H9 (cell line): ENCODE measurements around the gene GARRE1. TPM values are rescaled to one million over a fixed set of nuclear protein-coding genes. Genes with fewer than 3 reads are reported as not detected.

Experiments
- DNase-seq: peaks from one replicate; pipeline ENCODE4 v3.0.0-alpha.2; 2017
- H2AFZ ChIP-seq: one replicate; pipeline ENCODE4 v1.6.1; 2013; ENCODE audit warnings: mild to moderate bottlenecking, low read length, control low read depth, moderate library complexity
- H2AK5ac ChIP-seq: 2 replicates; pipeline ENCODE4 v1.6.1; 2013; ENCODE audit warnings: low read length, control low read depth, mixed read lengths; ENCODE audit not compliant: insufficient read length
- H2BK120ac ChIP-seq: one replicate; pipeline ENCODE4 v1.6.1; 2013; ENCODE audit warnings: low read depth, mild to moderate bottlenecking, low read length, control low read depth, inconsistent platforms; ENCODE audit not compliant: poor library complexity, severe bottlenecking
- H2BK12ac ChIP-seq: 2 replicates; pipeline ENCODE4 v1.6.1; 2013; ENCODE audit warnings: low read length, control low read depth, mixed read lengths, low read depth; ENCODE audit not compliant: insufficient read length
- H2BK15ac ChIP-seq: 2 replicates; pipeline ENCODE4 v1.6.1; 2013; ENCODE audit warnings: low read depth, low read length, control low read depth
- H2BK20ac ChIP-seq: one replicate; pipeline ENCODE4 v1.6.1; 2013; ENCODE audit warnings: low read depth, mild to moderate bottlenecking, low read length, control low read depth, inconsistent platforms; ENCODE audit not compliant: poor library complexity, severe bottlenecking
- H2BK5ac ChIP-seq: 2 replicates; pipeline ENCODE4 v1.6.1; 2013; ENCODE audit warnings: low read length, control low read depth, mixed read lengths; ENCODE audit not compliant: insufficient read length
- H3K14ac ChIP-seq: 2 replicates; pipeline ENCODE4 v1.6.1; 2013; ENCODE audit warnings: low read length, control low read depth; ENCODE audit not compliant: insufficient read depth
- H3K18ac ChIP-seq: 2 replicates; pipeline ENCODE4 v1.6.1; 2013; ENCODE audit warnings: low read depth, mild to moderate bottlenecking, mixed read lengths, low read length, control low read depth; ENCODE audit not compliant: insufficient read length
- H3K23ac ChIP-seq: 2 replicates; pipeline ENCODE4 v1.6.1; 2013; ENCODE audit warnings: low read length, control low read depth, mixed read lengths, low read depth; ENCODE audit not compliant: insufficient read length
- H3K23me2 ChIP-seq: 2 replicates; pipeline ENCODE4 v1.6.1; 2013; ENCODE audit warnings: low read depth, mild to moderate bottlenecking, mixed read lengths, low read length, control low read depth; ENCODE audit not compliant: insufficient read length, poor library complexity, severe bottlenecking
- H3K27ac ChIP-seq: 2 replicates; pipeline ENCODE4 v1.5.1; 2013; ENCODE audit warnings: low read length, control low read depth, mixed read lengths, low read depth; ENCODE audit not compliant: insufficient read length
- H3K27me3 ChIP-seq: 2 replicates; pipeline ENCODE4 v1.6.1; 2013; ENCODE audit warnings: low read length, control low read depth, inconsistent platforms; ENCODE audit not compliant: insufficient read depth
- H3K4ac ChIP-seq: 2 replicates; pipeline ENCODE4 v1.6.1; 2013; ENCODE audit warnings: low read depth, mild to moderate bottlenecking, control low read depth, inconsistent platforms, low read length, moderate library complexity
- H3K4me1 ChIP-seq: 2 replicates; pipeline ENCODE4 v1.6.1; 2013; ENCODE audit warnings: low read length, control low read depth, inconsistent platforms; ENCODE audit not compliant: insufficient read depth
- H3K4me2 ChIP-seq: 2 replicates; pipeline ENCODE4 v1.6.1; 2013; ENCODE audit warnings: low read length, control low read depth, mixed read lengths; ENCODE audit not compliant: insufficient read length, insufficient read depth
- H3K56ac ChIP-seq: 2 replicates; pipeline ENCODE4 v1.6.1; 2013; ENCODE audit warnings: low read depth, mild to moderate bottlenecking, mixed read lengths, low read length, control low read depth; ENCODE audit not compliant: insufficient read length
- H3K79me1 ChIP-seq: 2 replicates; pipeline ENCODE4 v1.6.1; 2013; ENCODE audit warnings: low read depth, mild to moderate bottlenecking, moderate library complexity, low read length, control low read depth, inconsistent platforms; ENCODE audit not compliant: insufficient read depth, poor library complexity, severe bottlenecking
- H3K79me2 ChIP-seq: 2 replicates; pipeline ENCODE4 v1.6.1; 2013; ENCODE audit warnings: low read length, control low read depth, inconsistent platforms; ENCODE audit not compliant: insufficient read depth
- H3K9ac ChIP-seq: 2 replicates; pipeline ENCODE4 v1.6.1; 2013; ENCODE audit warnings: low read length, control low read depth, mixed read lengths; ENCODE audit not compliant: insufficient read length; ENCODE audit errors: extremely low read depth
- H3K9me3 ChIP-seq: one replicate; pipeline ENCODE4 v1.6.1; 2013; ENCODE audit warnings: low read depth, low read length, inconsistent platforms; ENCODE audit not compliant: control insufficient read depth
- H3T11ph ChIP-seq: one replicate; pipeline ENCODE4 v1.6.1; 2013; ENCODE audit warnings: mild to moderate bottlenecking, low read length, control low read depth, inconsistent platforms
- H4K20me1 ChIP-seq: one replicate; pipeline ENCODE4 v1.6.1; 2013; ENCODE audit not compliant: control insufficient read depth, insufficient read length, insufficient read depth
- H4K5ac ChIP-seq: 2 replicates; pipeline ENCODE4 v1.6.1; 2013; ENCODE audit warnings: low read depth, mild to moderate bottlenecking, mixed read lengths, low read length, control low read depth; ENCODE audit not compliant: insufficient read length
- H4K8ac ChIP-seq: replicated peaks from 2 replicates; pipeline ENCODE4 v1.6.1; 2013; ENCODE audit warnings: low read length, control low read depth, mixed read lengths, low read depth; ENCODE audit not compliant: insufficient read length
- H4K91ac ChIP-seq: 2 replicates; pipeline ENCODE4 v1.6.1; 2013; ENCODE audit warnings: low read depth, mild to moderate bottlenecking, moderate library complexity, mixed read lengths, low read length, control low read depth; ENCODE audit not compliant: insufficient read length
- H3K27ac Mint-ChIP-seq, 3 experiments: 2 replicates in 2 of 3; 3 replicates in 1 of 3; pipeline ENCODE4 v1.8.0; 2020 to 2021; ENCODE audit warnings: mixed read lengths in 3 of 3, mild to moderate bottlenecking in 1 of 3, moderate library complexity in 1 of 3
- H3K27me3 Mint-ChIP-seq: 2 replicates; pipeline ENCODE4 v1.8.0; 2021; ENCODE audit warnings: low read depth, mild to moderate bottlenecking, moderate library complexity, mixed read lengths
- H3K36me3 Mint-ChIP-seq, 3 experiments: 2 replicates in 2 of 3; 3 replicates in 1 of 3; pipeline ENCODE4 v1.8.0; 2020 to 2021; ENCODE audit warnings: low read depth in 3 of 3, mixed read lengths in 3 of 3; ENCODE audit not compliant: insufficient read depth in 1 of 3
- H3K4me1 Mint-ChIP-seq, 2 experiments: 2 replicates each; pipeline ENCODE4 v1.8.0; 2020; ENCODE audit warnings: mixed read lengths in 2 of 2
- H3K4me3 Mint-ChIP-seq, 2 experiments: 2 replicates in 1 of 2; 3 replicates in 1 of 2; pipeline ENCODE4 v1.8.0; 2020 to 2021; ENCODE audit warnings: mild to moderate bottlenecking in 2 of 2, mixed read lengths in 2 of 2, moderate library complexity in 1 of 2
- H3K9me3 Mint-ChIP-seq, 2 experiments: 2 replicates in 1 of 2; 3 replicates in 1 of 2; pipeline ENCODE4 v1.8.0; 2020; ENCODE audit warnings: mild to moderate bottlenecking in 2 of 2, mixed read lengths in 2 of 2, moderate library complexity in 1 of 2
- WGBS: extraction: QIAGEN DNeasy Blood & Tissue Kit; methylation state at CpG from one replicate; pipeline ENCODE4 v1.1.7; 2013; ENCODE audit warnings: missing lambda C conversion rate, low lambda C conversion rate, mixed read lengths; ENCODE audit not compliant: insufficient read length; ENCODE audit errors: extremely low coverage; 5-methylcytosine and 5-hydroxymethylcytosine counted together
- total RNA-seq: library from RNA; stranded (reverse); gene quantifications from 2 replicates; pipeline ENCODE4 v1.2.1, GENCODE V29; 2021
- TF ChIP-seq, protein P1 (sequence below): fragments of 200-600 bp; sonication (generic); conservative IDR thresholded peaks from 3 replicates; pipeline ENCODE4 v1.8.0; 2021; ENCODE audit warnings: antibody characterized with exemption, mild to moderate bottlenecking

GARRE1 gene
- total RNA-seq, 1 experiment from 2014 or later = 24.1 TPM

DNA sequence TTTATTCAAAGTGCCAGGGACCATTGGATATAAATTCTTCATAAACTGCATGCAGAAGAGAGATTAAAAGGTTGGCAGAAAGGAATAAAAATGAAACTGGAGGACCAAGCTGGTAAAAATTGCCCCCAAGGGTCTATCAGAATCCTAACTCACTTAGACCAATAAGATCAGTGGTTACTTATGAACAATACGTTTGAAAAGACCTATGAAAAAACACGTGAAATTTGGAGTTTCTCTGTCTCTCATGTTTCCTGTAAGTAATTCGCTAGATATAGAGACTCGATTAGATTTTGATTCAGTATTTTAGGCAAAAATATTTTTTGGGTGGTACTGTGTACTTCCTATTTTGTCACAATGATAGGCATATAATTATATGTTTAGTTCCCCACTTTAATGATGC lies 22.9 kb downstream of the GARRE1 start:
- no peak for DNase-seq
- no peak overlapping the region for H3K23ac ChIP-seq
- peaks cover 4 to 5% of the 10 kb centered on the region in 2 experiments; a peak in 3 of 4 replicates for H3K4me1 Mint-ChIP-seq
- H3K79me2 ChIP-seq = no peaks in the 10 kb centered on the region; the same call in none of the 2 replicates
- H4K5ac ChIP-seq = no peak overlapping the region
- no peak overlapping the region for H3K4me2 ChIP-seq
- TF ChIP-seq, protein P1, sequence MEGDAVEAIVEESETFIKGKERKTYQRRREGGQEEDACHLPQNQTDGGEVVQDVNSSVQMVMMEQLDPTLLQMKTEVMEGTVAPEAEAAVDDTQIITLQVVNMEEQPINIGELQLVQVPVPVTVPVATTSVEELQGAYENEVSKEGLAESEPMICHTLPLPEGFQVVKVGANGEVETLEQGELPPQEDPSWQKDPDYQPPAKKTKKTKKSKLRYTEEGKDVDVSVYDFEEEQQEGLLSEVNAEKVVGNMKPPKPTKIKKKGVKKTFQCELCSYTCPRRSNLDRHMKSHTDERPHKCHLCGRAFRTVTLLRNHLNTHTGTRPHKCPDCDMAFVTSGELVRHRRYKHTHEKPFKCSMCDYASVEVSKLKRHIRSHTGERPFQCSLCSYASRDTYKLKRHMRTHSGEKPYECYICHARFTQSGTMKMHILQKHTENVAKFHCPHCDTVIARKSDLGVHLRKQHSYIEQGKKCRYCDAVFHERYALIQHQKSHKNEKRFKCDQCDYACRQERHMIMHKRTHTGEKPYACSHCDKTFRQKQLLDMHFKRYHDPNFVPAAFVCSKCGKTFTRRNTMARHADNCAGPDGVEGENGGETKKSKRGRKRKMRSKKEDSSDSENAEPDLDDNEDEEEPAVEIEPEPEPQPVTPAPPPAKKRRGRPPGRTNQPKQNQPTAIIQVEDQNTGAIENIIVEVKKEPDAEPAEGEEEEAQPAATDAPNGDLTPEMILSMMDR = no peak
- no peak overlapping the region for H3K56ac ChIP-seq
- no peaks in the 10 kb centered on the region for H3K27me3 Mint-ChIP-seq
- peak overlapping the region in 1 of 3 experiments; percentile 56; a peak in 3 of 7 replicates for H3K27ac Mint-ChIP-seq
- no peak overlapping the region for H4K8ac ChIP-seq
- no peak overlapping the region for H3K27ac ChIP-seq
- whole genome bisulfite sequencing = no CpG with 5 or more reads among the region's 4 CpGs
- no peak overlapping the region for H3K4ac ChIP-seq
- H3K9ac ChIP-seq = no peak overlapping the region
- H2BK15ac ChIP-seq = no peak overlapping the region
- no peaks in the 10 kb centered on the region for H3K9me3 Mint-ChIP-seq
- no peaks in the 10 kb centered on the region for H3K9me3 ChIP-seq
- no peaks in the 10 kb centered on the region for H3K23me2 ChIP-seq
- H3K79me1 ChIP-seq = no peaks in the 10 kb centered on the region
- no peak overlapping the region for H3T11ph ChIP-seq
- H3K14ac ChIP-seq = no peak overlapping the region
- no peak overlapping the region for H2BK5ac ChIP-seq
- H3K18ac ChIP-seq = no peak overlapping the region
- H2AK5ac ChIP-seq = no peak overlapping the region
- H2BK12ac ChIP-seq = no peak overlapping the region
- peaks cover 6 to 8% (median 6%) of the 10 kb centered on the region in 3 experiments; a peak in 6 of 7 replicates for H3K36me3 Mint-ChIP-seq
- no peak overlapping the region for H3K4me3 Mint-ChIP-seq
- H2BK20ac ChIP-seq = no peak overlapping the region
- H4K20me1 ChIP-seq = no peaks in the 10 kb centered on the region
- H4K91ac ChIP-seq = no peak overlapping the region
- H3K27me3 ChIP-seq = no peaks in the 10 kb centered on the region
- H2AFZ ChIP-seq = no peak overlapping the region
- no peak overlapping the region for H2BK120ac ChIP-seq
- H3K4me1 ChIP-seq = no peaks in the 10 kb centered on the region
